Measurements from ENCODE around the gene DNAJC17. TPM values are rescaled to one million over a fixed set of nuclear protein-coding genes. Genes with fewer than 3 reads are reported as not detected.
A peak's percentile ranks its signal among the peaks of the same experiment; 100 is the strongest.

DNAJC17 gene
- polyA plus RNA-seq, 2 of the 4 experiments (the other 2 are of a cell fraction): 22.3 to 24.4 TPM

GRCh38 chr15:40808861-40809450, 1.7 kb upstream of the DNAJC17 start:
- peak overlapping the region; percentile 83 for H3K4me2 ChIP-seq
- peaks cover 11% of the 10 kb centered on the region; the same call in 1 of the 3 replicates for H3K4me1 ChIP-seq
- TF ChIP-seq, protein P1, sequence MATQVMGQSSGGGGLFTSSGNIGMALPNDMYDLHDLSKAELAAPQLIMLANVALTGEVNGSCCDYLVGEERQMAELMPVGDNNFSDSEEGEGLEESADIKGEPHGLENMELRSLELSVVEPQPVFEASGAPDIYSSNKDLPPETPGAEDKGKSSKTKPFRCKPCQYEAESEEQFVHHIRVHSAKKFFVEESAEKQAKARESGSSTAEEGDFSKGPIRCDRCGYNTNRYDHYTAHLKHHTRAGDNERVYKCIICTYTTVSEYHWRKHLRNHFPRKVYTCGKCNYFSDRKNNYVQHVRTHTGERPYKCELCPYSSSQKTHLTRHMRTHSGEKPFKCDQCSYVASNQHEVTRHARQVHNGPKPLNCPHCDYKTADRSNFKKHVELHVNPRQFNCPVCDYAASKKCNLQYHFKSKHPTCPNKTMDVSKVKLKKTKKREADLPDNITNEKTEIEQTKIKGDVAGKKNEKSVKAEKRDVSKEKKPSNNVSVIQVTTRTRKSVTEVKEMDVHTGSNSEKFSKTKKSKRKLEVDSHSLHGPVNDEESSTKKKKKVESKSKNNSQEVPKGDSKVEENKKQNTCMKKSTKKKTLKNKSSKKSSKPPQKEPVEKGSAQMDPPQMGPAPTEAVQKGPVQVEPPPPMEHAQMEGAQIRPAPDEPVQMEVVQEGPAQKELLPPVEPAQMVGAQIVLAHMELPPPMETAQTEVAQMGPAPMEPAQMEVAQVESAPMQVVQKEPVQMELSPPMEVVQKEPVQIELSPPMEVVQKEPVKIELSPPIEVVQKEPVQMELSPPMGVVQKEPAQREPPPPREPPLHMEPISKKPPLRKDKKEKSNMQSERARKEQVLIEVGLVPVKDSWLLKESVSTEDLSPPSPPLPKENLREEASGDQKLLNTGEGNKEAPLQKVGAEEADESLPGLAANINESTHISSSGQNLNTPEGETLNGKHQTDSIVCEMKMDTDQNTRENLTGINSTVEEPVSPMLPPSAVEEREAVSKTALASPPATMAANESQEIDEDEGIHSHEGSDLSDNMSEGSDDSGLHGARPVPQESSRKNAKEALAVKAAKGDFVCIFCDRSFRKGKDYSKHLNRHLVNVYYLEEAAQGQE (IDR thresholded peaks at IDR 0.05): no peak
- TF ChIP-seq ZC3H11A (IDR thresholded peaks at IDR 0.05) (no peak), FOSL2 (IDR thresholded peaks at IDR 0.05) (no peak), FOSL2 (CRISPR knock-in tag; IDR thresholded peaks at IDR 0.05) (no peak), KDM1A (IDR thresholded peaks at IDR 0.05; ENCODE audit: low read depth) (no peak), MAFK (IDR thresholded peaks at IDR 0.05; ENCODE audit: partially characterized antibody) (no peak)
- TF ChIP-seq, protein P2, sequence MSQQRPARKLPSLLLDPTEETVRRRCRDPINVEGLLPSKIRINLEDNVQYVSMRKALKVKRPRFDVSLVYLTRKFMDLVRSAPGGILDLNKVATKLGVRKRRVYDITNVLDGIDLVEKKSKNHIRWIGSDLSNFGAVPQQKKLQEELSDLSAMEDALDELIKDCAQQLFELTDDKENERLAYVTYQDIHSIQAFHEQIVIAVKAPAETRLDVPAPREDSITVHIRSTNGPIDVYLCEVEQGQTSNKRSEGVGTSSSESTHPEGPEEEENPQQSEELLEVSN (IDR thresholded peaks at IDR 0.05; ENCODE audit: borderline replicate concordance, low read depth): no peak
- CTCF ChIA-PET: no interaction called here
- no peak for FAIRE-seq
- no peaks in the 10 kb centered on the region for H3K9me3 ChIP-seq
- H3K4me3 ChIP-seq: no peak overlapping the region
- no peak for DNase-seq (ENCODE audit: low read depth in 1 of 2, low spot score in 1 of 2)
- POLR2A ChIA-PET: no interaction called here
- H3K27ac ChIP-seq: peak overlapping the region in 1 of 2 experiments; percentile 99; a peak in 1 of 6 replicates
- ATAC-seq: no peak
- WGBS (ENCODE audit: missing lambda C conversion rate): 85% methylated on average over 6 of the region's 8 CpGs

DNA sequence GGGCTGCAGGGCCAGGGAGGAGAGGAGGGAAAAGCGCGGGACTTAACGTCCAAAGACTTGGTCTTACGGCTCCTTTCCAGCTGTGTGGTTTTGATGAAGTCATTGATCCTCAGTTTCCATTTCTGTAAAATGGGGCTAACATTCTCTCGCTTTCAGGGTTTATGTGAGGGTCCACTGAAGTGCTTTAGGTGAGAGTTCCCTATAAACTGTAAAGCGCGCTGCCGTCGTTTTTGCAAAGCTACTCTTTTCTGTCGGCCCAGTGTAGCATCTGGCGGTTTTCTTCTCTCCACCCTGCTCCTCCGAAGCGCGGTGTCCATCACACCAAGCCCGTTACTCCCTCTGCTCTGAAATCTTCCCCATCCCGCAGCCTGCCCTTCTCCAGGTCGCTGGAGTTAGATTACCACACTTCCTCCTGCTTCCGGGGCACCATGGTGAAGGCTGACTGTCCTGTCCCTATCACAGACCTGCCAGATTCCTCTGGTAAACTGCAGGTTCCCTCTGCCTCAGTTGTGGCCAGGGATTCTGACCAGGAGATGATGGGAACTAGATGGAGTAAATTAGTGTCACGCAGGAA, 702 bp upstream of the DNAJC17 start:
- CTCF ChIA-PET: no interaction called here
- H3K27ac ChIP-seq: peak overlapping the region; percentile 72 to 99
- 6% methylated on average over 19 of the region's 19 CpGs for WGBS (ENCODE audit: missing lambda C conversion rate)

GRCh38 chr15:40806672-40807027, 623 bp downstream of the DNAJC17 start:
- no peaks in the 10 kb centered on the region for H3K9me3 ChIP-seq
- peak overlapping the region; percentile 99 for H3K4me2 ChIP-seq
- 0% methylated on average over 2 of the region's 2 CpGs for WGBS (ENCODE audit: missing lambda C conversion rate)
- FAIRE-seq (no peak), ATAC-seq (peak in 1 of 2 experiments; percentile 1; a peak in 2 of 6 replicates), DNase-seq (ENCODE audit: low read depth in 1 of 2, low spot score in 1 of 2) (no peak)
- H3K4me1 ChIP-seq: peaks cover 11% of the 10 kb centered on the region; the same call in 1 of the 3 replicates
- TF ChIP-seq NR3C1 (IDR thresholded peaks at IDR 0.05) (no peak), TP53 (CRISPR knock-in tag; IDR thresholded peaks at IDR 0.05) (no peak), ZSCAN20 (CRISPR knock-in tag; IDR thresholded peaks at IDR 0.05) (no peak)
- TF ChIP-seq, protein P3, sequence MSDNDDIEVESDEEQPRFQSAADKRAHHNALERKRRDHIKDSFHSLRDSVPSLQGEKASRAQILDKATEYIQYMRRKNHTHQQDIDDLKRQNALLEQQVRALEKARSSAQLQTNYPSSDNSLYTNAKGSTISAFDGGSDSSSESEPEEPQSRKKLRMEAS (IDR thresholded peaks at IDR 0.05): peak; percentile 17; the same call in 1 of the 2 replicates
- CTCF ChIA-PET: interaction anchor here (1.0 to 1.6 kb wide), 3 partner anchors 16 to 87 kb away, joined by 3 to 5 read pairs (median 3); partner anchors contain the start of gene VPS18
- peak overlapping the region; percentile 83 for H3K4me3 ChIP-seq
- POLR2A ChIA-PET: interaction anchor here (0.6 kb wide), 2 partner anchors 72 to 98 kb away, joined by 4 to 13 read pairs; no protein-coding TSS in a partner anchor
- H3K27ac ChIP-seq: peak overlapping the region; percentile 96 to 99

More for the DNA sequence above, 702 bp upstream of the DNAJC17 start:
- Histone ChIP-seq H3K9me3 (no peaks in the 10 kb centered on the region), H3K4me1 (peaks cover 11% of the 10 kb centered on the region; the same call in 1 of the 3 replicates), H3K4me3 (peak overlapping the region; percentile 83), H3K4me2 (peak overlapping the region; percentile 83)
- no peak for DNase-seq (ENCODE audit: low read depth in 1 of 2, low spot score in 1 of 2)
- POLR2A ChIA-PET: no interaction called here
- no peak for FAIRE-seq
- peak; percentile 4 to 13; a peak in 1 of 6 replicates for ATAC-seq
- TF ChIP-seq KDM5A (IDR thresholded peaks at IDR 0.05) (no peak), NFE2L2 (conservative IDR thresholded peaks at IDR 0.05; ENCODE audit: low read length) (no peak), KDM1A (IDR thresholded peaks at IDR 0.05; ENCODE audit: low read depth) (peak; percentile 70; the same call in 1 of the 2 replicates), RARB (CRISPR knock-in tag; IDR thresholded peaks at IDR 0.05) (no peak), HDAC2 (IDR thresholded peaks at IDR 0.05) (no peak), NR3C1 (IDR thresholded peaks at IDR 0.05) (no peak), JUN (IDR thresholded peaks at IDR 0.05) (no peak), GATA3 (IDR thresholded peaks at IDR 0.05; ENCODE audit: borderline replicate concordance) (no peak)
- TF ChIP-seq, protein P2 (IDR thresholded peaks at IDR 0.05; ENCODE audit: borderline replicate concordance, low read depth): 0 out of 2 replicates have a peak, but pooled peaks have one; percentile 46

Data from A549 (cell line).